Activated CD4-positive, CD25-positive, alpha-beta regulatory T cell treated with anti-CD3 and anti-CD28 coated beads, Interleukin-2, amount 50 U/mL, for 72 hours (primary cell): ENCODE measurements around the gene CIP2A.

ENCODE experiments used
- DNase-seq: peaks from one replicate; pipeline ENCODE4 v3.0.0; 2021

Gene CIP2A

DNA sequence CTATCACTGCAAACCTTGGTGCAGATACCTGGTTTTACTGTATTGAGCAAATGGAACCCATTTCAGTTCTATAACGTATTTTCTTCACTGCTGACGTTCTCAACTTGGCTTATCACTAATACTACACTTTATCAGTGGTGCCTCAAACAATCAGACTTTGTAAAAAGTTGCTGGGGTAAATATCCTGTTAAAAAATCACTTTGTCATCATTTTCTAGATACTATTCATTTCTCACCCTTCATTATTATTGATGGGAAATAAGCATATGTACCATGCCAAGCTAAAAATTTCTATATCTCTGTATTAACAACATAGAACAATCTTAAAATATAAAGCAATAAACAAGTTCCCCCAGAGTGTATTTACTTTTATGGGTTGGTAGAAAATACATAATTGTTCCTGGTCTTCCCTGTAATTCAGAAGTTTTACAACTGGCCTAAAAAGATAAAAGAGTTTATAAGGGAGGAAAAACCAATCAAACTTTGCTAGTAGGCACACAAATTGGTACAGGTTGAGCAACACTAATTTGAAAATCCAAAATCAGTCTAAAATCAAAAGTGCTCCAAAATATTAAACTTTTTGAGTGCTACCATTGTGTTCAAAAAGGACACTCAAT is 33.2 kb downstream of the CIP2A start:
- DNase-seq, result no peak

DNA sequence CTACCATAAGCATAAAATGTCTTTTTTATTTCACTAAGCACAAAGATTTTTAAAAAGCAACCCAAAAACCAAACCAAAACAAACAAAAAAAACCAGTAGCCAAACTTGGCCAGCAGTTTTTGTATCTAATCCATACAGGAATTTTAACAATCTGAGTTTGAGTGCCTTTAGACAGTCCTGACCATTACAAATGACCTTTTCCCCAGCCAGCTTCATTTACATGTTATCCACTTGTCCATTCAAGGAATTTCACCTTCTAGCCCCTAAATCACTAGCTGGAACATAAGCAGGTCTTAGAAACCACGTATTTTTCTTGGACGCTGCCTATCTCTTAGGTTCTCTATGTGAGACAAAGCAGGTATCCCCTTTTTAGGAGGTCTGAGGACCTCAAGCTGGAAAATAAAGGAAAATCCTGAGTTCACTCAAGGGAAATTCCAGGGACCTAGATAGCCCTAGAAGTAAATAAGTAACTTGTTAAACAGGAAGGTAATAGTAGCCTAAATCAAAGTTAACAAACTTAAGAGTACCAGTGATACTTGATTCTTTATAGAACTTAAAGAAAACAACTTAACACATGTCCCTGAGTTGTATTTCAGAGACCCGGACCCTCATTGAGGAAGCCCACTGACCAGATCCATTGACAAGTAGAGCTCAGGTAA is 34.2 kb downstream of the CIP2A start:
- no peak for DNase-seq

DNA sequence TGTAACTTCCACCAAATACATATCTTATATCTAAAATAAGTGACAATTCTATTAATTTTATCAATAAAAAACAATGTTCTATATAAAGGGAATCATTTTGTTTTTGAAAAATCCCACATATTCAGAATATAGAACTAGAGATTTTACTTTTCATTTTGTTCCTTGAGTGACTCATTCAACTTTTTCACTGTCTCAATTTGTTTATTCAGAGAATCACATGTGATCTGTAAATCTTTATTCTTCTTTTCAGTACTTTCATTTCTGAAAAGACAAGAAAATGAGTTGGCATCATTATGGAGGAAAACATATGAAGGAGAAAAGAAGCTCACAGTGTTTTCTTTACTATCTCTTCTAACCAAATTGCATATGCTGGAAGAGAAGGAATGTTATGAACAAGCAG is 35.0 kb downstream of the CIP2A start:
- no peak for DNase-seq

DNA sequence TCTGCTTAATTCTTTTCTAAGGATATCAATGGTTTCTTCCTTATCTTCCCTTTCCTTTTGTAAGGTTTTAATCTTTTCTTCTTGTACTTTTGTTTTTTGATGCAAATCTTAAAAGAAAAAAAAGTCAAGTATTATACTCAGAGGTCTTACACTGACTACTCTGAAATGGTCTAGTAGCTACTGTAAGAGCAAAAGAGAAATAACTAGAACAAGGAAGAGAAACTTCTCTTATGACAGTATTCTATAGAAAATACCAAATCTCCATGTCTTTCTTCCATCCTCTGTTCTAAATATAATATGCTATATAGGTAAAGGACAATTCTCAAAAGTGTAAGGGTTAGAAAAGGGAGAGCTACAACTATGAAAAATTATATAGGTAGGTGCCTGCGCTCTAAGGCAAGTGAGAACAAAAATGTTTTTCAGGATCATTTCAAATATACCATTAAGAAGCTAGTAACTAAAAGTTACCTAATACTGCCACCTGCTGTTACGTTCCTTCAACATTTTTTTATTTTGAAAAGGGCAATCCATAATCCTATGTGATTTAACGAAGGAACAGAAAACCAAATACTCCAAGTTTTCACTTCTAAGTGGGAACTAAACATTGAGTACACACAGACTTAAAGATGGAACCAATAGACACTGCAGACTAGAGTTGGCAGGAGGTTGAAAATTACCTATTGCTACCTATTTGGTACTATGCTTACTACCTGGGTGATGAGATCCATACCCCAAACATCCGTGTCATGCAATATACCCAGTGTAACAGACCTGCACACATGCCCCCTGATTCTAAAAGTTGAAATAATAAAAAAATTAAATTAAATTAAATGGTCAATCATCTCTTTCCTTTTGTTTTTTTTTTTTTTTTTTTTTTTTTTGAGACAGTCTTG is 36.7 kb downstream of the CIP2A start:
- no peak for DNase-seq

DNA sequence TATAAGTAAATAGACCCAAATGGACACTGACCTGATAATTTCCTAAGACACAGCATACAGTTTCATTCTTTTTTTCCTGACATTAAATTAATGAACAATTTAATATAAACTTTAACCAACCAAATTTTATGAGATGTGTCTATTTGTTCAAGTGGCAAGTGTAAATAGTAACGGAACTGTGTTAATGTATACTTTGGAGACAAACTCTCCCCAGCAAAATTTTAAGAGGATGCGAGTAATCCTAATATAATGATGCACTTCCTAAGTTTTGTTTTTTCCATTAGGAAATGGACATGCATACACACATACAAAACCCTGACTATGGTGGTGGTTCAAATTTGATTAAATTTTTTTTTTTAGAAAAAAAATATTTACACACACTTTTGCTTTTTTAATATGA is 40.4 kb downstream of the CIP2A start:
- DNase-seq, result no peak

DNA sequence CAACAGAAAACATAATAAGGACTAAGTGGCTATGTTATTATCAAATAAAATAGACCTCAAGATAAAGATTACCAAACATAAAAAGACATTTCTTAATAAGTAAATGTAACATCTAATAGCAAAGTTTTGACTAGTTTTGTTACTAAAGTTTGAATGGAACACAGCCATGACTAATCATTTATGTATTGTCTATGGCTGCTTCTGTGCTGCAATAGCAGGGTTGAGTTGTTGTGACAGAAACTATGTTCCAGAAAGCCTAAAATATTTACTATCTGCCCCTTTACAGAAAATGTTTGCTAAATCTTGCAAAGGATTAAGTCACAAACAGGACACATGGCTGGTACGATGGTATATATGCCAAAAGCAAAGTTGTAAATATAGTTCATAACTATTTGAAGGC is 40.9 kb downstream of the CIP2A start:
- DNase-seq, result no peak

DNA sequence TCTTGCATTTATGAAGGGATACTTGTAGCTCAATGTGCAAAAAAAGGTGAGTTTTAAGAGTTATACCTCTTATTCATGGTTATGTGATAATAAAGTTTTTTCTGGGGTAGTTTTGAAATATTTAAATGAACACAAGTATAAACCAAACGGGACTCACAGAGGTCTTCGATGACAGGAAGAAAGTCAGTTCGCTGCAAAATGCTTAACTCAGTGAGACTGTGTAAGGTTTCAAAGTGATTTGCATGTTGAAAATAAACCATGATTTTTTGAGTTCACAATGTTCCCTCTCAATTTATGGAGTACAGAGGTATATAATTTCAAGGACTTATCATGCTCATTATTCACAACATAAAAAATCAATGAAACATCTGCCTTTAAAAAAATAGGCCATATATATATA is 42.5 kb downstream of the CIP2A start:
- DNase-seq, result no peak

DNA sequence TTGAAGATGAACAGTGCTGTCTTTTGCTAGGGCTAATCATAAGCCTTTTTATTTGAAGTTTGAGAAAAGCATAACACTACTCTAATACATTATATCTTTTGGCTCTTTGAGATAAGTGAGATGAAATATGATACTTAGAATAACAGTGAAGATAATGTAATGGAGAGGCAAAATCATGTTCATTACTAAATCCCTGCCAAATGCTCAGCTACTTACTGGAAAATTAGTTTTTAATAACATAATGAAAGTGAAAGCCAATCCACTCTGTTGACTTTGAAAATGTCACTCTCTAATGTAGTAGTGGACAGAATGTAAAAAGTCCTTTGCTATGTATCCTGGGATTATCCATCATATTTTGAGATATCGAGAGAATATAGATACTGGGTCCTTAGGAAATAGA is 43.0 kb downstream of the CIP2A start:
- DNase-seq, result no peak

DNA sequence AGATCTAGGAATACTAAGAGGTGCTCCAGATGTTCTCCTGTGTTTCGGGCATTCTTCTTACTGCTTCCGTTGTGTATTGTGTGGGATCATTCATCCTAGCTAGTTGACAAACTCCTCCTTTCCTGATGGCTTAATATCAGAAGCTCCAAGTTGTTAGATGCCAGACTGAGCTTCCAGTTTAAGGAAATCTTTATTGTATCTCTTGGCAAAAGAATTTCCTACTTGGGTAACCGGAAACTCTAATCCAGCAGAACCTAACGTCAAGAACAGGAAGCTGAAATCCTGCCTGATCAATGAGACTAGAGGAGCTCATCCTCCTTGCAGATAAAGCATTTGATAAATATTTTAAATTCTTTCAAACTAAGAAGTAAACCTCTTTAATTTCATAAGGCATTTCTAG is 51.2 kb downstream of the CIP2A start:
- DNase-seq, result no peak

DNA sequence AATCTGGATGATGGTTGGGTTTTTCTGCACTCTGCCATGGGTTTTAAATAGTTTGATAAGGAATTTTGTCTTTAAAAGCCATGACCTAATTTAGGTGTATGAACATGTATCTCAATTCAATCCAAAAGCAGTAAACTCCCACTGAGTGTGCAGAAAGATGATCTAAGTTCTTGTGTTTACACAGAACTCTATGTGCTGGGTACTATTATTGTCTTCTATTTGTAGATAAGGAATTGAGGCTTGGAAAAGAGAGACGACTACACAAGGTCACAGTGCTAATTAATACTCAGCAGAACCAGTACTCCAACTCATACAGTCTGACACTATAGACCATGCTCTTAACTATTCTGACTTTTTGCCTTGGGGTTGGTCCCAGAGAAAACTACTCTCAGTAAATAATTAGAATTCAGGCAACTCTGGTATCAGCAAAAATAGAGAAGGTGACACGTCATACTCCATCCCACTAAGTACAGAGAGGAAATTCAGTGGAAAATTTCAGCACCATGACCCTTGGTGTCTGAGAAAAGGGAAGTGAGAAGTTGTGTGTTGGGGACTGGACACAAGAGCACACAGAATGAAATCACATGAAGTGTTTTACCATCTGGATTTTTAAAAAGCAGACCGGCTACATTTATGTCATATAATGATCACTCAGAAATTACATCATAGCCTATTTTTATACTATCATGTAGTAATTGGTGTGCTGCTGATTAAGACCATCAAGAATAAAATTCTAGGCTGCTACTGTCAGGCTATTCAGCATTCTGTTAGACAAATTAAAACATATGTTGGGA is 60.6 kb downstream of the CIP2A start:
- DNase-seq, result no peak

DNA sequence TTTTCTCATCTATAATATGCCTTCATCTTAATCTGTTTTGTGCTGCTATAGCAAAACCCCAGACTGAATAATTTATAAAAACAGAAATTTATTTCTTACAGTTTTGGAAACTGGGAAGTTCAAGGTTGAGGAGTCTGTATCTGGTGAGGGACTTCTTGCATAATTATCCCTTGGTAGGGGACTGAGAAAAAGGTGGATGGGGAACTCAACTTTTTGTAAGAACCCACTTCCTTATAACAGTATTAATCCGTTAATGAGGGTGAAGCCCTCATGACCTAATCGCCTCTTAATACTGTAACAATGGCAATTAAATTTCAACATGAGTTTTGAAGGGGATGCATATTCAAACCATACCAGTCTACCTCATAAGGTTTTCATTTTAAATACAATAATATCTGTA is 61.4 kb downstream of the CIP2A start:
- no peak for DNase-seq

DNA sequence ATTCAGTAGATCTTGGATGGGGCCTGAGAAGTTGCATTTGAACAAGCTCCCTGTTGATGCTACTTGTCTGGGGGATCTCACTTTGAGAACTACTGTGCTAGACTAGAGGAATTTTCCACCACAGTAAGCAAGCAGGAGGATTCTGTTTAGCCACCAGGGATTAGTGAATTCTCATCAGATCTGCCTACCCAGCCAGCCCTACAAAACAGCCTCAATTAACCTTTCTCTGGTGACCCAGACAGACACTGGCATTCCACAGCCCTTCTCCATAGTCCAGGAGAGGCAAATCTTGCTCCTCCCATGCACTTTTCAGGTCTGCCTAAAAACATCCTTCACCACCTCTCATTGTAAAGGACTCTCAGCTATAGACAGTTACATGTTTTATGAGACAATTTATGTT is 62.1 kb downstream of the CIP2A start:
- no peak for DNase-seq

DNA sequence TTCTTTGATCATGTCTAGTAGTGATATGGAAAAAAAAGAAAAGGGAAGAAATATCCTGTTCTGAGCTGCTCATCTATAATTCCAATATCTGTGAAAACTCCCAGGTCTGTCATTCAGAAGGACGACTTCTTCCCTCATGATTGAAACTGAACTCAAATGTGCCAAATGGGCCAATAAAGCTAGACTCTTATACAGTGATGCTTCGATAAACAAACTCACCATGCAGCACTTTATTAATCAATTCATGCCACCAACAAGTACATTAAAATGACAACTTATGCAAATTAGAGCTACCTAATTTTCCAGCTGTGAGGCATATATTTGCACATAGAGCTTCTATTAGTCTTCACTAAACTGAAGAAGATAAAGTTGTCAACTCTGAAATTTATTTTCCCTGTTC is 63.3 kb downstream of the CIP2A start:
- DNase-seq, result no peak

DNA sequence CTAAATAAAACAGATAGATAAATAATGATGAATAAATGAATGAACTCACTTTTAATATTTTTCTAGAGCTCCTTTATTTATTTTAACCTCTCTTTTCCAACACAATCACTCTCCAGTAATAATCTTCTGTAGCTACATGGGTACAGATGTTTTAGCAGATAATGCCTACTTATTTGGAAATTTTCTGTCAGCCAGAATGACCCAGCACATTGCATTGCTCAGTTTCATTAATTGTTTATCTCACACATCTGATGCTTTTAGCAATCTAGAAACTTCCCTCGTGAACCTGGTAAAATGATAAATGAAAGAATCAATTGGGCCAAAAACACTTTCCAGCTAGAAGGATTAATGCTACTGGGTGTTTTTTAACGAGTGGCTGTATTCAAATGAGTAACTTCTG is 64.0 kb downstream of the CIP2A start:
- DNase-seq, result no peak

DNA sequence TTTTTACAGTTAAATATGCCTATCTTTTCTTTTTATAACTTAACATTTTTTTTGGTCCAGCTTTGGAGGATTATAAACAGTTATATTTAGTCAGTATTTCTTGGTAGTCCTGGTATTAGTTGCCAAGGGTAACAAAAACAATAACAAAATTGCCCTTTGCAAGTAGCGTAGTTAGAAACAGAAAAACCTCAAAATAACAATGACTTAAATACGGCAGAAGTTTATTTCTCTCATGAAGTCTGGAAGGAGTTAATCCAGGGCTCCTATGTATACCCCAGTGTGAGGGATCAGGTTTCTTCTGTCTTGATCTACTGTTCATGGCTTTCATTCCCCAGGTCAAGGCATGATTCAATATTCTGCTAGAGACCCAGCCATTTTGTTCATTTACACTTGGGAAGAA is 64.7 kb downstream of the CIP2A start:
- DNase-seq, result no peak

DNA sequence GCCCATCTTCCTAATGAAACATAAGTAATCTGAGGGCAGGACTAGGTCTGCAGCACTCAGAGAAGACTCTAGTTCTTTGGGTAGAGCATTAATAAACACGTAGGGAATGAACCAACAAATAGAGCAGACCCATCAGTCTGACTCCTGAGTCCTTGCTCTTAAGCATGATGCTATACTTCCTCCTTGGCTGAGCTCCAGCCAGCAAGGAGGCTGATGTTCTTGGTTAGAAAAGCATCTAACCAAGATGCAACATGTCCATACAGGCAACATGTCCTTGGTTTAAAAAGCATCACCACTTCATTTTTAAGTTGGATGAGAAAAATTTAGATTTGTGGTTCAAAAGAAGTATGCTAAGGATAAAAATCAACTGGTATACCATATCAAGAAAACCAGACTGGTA is 70.3 kb downstream of the CIP2A start:
- DNase-seq, result no peak

DNA sequence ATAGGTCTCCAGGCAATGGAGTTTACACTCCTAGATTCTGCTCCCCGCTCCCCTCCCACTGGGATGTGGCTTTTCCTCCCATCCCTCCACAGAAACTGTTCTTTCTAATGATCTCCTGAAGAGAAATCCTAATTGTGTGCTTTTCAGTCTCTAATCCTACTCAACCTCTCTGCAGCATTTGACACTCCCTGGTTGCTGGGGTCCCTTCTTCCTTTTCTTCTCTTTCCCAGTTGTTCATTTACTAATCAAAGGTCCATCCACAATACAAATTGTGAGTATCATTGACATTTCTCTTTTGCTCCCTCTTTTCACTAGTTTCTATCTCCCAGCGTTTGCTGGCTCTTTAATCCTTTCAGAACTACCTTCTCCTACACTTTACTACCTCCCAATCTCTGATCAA is 72.4 kb downstream of the CIP2A start:
- DNase-seq, result no peak

DNA sequence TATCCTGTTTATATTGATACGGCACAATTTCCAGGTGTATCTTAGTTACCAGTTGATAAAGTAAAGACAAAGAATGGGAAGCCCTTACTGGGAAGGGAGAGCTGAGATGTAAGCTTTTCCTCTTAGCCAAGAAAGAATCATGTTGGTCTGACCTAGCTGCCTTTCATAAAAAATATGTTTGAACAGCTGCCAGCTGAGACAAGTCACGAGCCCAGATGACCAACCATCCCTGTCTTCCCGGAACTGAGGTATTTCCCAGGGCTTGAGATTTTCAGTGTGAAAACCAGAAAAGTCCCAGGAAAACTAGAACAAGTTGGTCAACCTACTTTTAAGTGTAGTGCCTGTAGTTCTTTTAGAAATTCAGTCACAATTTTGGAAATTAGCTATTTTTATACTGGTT is 75.3 kb downstream of the CIP2A start:
- DNase-seq, result no peak

DNA sequence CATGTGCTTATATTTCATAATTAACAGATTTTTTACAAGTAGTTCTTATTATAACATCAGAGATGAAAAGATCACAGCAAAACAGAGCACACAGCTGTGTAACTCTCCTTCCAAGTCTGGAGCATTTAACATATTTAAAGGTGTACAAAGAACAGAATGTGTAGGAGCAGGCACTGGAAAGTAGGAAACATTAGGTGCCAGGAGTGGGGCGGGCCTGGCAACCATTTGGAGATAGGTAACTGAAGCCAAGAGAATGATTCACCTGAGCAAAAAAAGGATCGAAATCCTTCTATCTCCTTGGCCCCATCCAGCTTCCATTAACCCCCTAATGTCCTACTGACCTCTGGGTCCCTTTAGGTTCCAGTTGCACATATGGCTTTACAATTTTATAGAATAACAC is 76.6 kb downstream of the CIP2A start:
- no peak for DNase-seq

DNA sequence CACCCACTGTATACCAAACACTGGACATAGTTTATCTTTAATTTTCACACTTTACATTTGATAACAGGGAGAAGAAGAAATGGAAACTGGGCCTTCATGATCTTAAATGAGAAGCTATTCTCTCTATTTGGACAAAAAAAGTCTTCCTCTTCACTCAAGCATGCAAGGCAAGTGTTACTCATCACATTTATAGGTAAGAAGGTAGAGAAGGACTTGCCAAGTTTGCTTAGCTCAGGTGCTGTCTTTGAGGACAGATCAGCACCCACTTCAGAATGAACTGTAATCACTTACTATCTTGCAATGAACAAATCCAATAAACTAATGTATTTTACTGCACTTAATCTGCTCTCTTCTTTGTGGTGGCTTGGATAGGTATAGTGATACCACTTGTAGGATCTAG is 77.7 kb downstream of the CIP2A start:
- no peak for DNase-seq

DNA sequence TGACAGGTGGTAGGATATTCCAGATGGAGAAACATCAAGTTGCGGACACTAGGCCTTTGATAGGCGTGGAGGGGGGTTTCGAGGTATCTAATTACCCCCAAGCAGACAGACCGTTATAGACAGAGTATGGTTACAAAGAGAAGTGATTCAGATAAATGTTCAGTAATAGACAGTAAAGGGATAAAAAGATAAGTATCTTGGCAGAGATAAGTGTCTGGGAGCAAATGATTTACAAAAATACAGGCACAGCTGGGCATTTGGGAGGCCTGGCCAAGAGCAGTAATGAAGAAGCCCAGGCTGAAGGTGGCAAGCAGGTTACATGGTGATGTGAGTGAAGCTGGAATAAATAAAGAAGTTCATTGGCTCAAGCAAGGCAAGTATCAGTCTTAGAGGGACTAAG is 78.2 kb downstream of the CIP2A start:
- DNase-seq, result no peak

DNA sequence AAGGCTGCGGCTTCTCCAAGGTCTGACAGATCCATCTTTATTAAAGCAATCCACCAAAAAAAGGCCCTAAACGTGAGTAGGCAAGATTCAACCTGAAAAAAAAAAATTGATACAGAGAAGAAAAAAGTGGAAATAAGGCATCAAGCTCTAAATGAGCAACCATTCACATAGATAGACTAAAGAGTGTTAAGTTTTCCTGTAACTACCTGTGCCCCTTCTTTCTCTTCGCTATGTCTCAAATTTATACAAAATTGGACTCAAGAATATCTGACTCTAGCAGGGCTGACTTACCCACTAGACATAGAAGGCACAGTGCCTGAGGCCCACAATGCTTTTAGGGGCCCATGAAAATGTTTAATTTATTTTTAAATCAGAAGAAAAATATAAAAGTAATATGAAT is 78.7 kb downstream of the CIP2A start, which contains the start of gene MYH15:
TSS of gene MYH15 (minus strand) at position 101 of the 400 bp plus-strand sequence. CDS start at position 35, 66 bp downstream.
- no peak for DNase-seq

DNA sequence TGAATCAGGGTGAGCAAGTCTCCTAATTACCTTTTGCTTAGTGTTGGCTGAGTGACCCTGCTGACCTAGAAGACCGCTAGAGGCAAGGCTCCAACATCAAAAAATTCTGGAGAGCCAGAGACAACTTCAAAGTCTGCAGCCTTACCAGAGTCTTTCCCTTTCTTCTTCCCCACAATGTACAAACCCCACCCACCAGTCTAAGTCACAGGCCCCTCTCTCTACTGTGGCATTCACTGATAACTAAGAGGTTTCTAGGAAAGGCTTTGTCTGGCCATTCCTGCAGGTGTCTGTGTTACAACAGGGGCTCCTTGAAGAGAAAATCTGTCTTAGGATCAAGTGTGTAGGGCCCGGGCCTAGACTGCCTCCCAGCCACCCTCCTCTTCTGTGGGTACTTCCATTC is 79.4 kb downstream of the CIP2A start:
- DNase-seq, result no peak
